ENCODE measurements around the gene PLCH1.
"Not testable (repeated sequence)": the region's sequence is repeated elsewhere in the genome, so short reads cannot be mapped to it uniquely, and the experiment has no call there.

Gene PLCH1

GRCh38 chr3:155643581-155644165 lies 101.2 kb downstream of the PLCH1 start:
- DNase-seq (ENCODE audit: low spot score): no peak

GRCh38 chr3:155641956-155642355 lies 102.9 kb downstream of the PLCH1 start:
- DNase-seq (ENCODE audit: low spot score): no peak

GRCh38 chr3:155640098-155640497 lies 104.8 kb downstream of the PLCH1 start:
- DNase-seq (ENCODE audit: low spot score): peak; percentile 23

GRCh38 chr3:155639462-155640055 lies 105.3 kb downstream of the PLCH1 start:
- no peak for DNase-seq (ENCODE audit: low spot score)

- not testable (repeated sequence) for DNase-seq (ENCODE audit: low spot score)
Observed at GRCh38 chr3:155638461-155638860, 106.4 kb downstream of the PLCH1 start.

GRCh38 chr3:155637567-155637966 lies 107.3 kb downstream of the PLCH1 start:
- no peak for DNase-seq (ENCODE audit: low spot score)

- no peak for DNase-seq (ENCODE audit: low spot score)
Observed at GRCh38 chr3:155635056-155635455, 109.8 kb downstream of the PLCH1 start.

GRCh38 chr3:155634121-155634719 lies 110.7 kb downstream of the PLCH1 start:
- no peak for DNase-seq (ENCODE audit: low spot score)

GRCh38 chr3:155631323-155632019 lies 113.4 kb downstream of the PLCH1 start:
- DNase-seq (ENCODE audit: low spot score): no peak

- no peak for DNase-seq (ENCODE audit: low spot score)
Observed at GRCh38 chr3:155629556-155629955, 115.3 kb downstream of the PLCH1 start.

- DNase-seq (ENCODE audit: low spot score): no peak
Observed at GRCh38 chr3:155629056-155629455, 115.8 kb downstream of the PLCH1 start.

- DNase-seq (ENCODE audit: low spot score): not testable (repeated sequence)
Observed at GRCh38 chr3:155622647-155623046, 122.2 kb downstream of the PLCH1 start.

- DNase-seq (ENCODE audit: low spot score): not testable (repeated sequence)
Observed at GRCh38 chr3:155620552-155620951, 124.3 kb downstream of the PLCH1 start.

- no peak for DNase-seq (ENCODE audit: low spot score)
Observed at GRCh38 chr3:155619118-155619915, 125.6 kb downstream of the PLCH1 start.

GRCh38 chr3:155618543-155618942 lies 126.3 kb downstream of the PLCH1 start:
- DNase-seq (ENCODE audit: low spot score): no peak

GRCh38 chr3:155617346-155617925 lies 127.4 kb downstream of the PLCH1 start:
- DNase-seq (ENCODE audit: low spot score): no peak

GRCh38 chr3:155615141-155615540 lies 129.7 kb downstream of the PLCH1 start:
- not testable (repeated sequence) for DNase-seq (ENCODE audit: low spot score)

- DNase-seq (ENCODE audit: low spot score): not testable (repeated sequence)
Observed at GRCh38 chr3:155614410-155614809, 130.5 kb downstream of the PLCH1 start.

- no peak for DNase-seq (ENCODE audit: low spot score)
Observed at GRCh38 chr3:155611456-155611855, 133.4 kb downstream of the PLCH1 start.

GRCh38 chr3:155609586-155609985 lies 135.3 kb downstream of the PLCH1 start:
- no peak for DNase-seq (ENCODE audit: low spot score)

- no peak for DNase-seq (ENCODE audit: low spot score)
Observed at GRCh38 chr3:155608228-155608920, 136.5 kb downstream of the PLCH1 start.
